ENCODE results near the gene IRS1.

GRCh38 chr2:226780431-226780830, 19.2 kb downstream of the IRS1 start:
- TF ChIP-seq, protein P1, sequence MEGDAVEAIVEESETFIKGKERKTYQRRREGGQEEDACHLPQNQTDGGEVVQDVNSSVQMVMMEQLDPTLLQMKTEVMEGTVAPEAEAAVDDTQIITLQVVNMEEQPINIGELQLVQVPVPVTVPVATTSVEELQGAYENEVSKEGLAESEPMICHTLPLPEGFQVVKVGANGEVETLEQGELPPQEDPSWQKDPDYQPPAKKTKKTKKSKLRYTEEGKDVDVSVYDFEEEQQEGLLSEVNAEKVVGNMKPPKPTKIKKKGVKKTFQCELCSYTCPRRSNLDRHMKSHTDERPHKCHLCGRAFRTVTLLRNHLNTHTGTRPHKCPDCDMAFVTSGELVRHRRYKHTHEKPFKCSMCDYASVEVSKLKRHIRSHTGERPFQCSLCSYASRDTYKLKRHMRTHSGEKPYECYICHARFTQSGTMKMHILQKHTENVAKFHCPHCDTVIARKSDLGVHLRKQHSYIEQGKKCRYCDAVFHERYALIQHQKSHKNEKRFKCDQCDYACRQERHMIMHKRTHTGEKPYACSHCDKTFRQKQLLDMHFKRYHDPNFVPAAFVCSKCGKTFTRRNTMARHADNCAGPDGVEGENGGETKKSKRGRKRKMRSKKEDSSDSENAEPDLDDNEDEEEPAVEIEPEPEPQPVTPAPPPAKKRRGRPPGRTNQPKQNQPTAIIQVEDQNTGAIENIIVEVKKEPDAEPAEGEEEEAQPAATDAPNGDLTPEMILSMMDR (conservative IDR thresholded peaks at IDR 0.05), result no peak
- no peak for TF ChIP-seq ZFX (IDR thresholded peaks at IDR 0.05)

Data from C4-2B (cell line).